Sigmoid colon (tissue), 4 donors: ENCODE data around the gene GLYAT.

Experiments
- CTCF ChIP-seq, 4 experiments: fragments of 450-650 bp in 3 of 4; fragments of 200-600 bp in 1 of 4; IDR thresholded peaks; one replicate each; pipeline ENCODE4 v1.5.1; 2016 to 2019; ENCODE audit warnings: antibody characterized with exemption in 4 of 4, mild to moderate bottlenecking in 3 of 4, moderate library complexity in 2 of 4
- EP300 ChIP-seq, 4 donors: sonication (generic); formaldehyde crosslinking; IDR thresholded peaks; one replicate each; pipeline ENCODE4 v1.6.1; 2017; ENCODE audit warnings: antibody characterized with exemption in 4 of 4
- POLR2A ChIP-seq, 2 donors: fragments of 450-650 bp; IDR thresholded peaks; one replicate each; pipeline ENCODE4 v1.6.1; 2016; ENCODE audit warnings: antibody characterized with exemption in 2 of 2, mild to moderate bottlenecking in 2 of 2, moderate library complexity in 2 of 2
- POLR2AphosphoS5 ChIP-seq, 4 donors: sonication (generic); formaldehyde crosslinking; IDR thresholded peaks; one replicate each; pipeline ENCODE4 v1.6.1; 2017; ENCODE audit warnings: antibody characterized with exemption in 4 of 4

GRCh38 chr11:58770166-58770565, 38.4 kb upstream of the GLYAT start:
- TF ChIP-seq CTCF (IDR thresholded peaks at IDR 0.05) (no peak), POLR2A (IDR thresholded peaks at IDR 0.05) (no peak), POLR2AphosphoS5 (IDR thresholded peaks at IDR 0.05) (no peak), EP300 (IDR thresholded peaks at IDR 0.05) (no peak)
